ENCODE results near the gene DRC3. TPM values are rescaled to one million over a fixed set of nuclear protein-coding genes. Genes with fewer than 3 reads are reported as not detected.

Gene DRC3
- total and polyA plus RNA-seq, 2 donors (not counting 3 experiments of a cell fraction or from before 2014, with no cell fraction given), result 1.6 to 2.9 TPM

GRCh38 chr17:17934214-17934613 lies 38.4 kb upstream of the DRC3 start:
- ChIA-PET POLR2A (no interaction called here), CTCF (interaction anchor here (1.0 to 2.1 kb wide), 4 partner anchors 11 to 38 kb away, joined by 3 to 6 read pairs (median 4); partner anchors contain the start of genes DRC3 and TOM1L2)
- no peaks in the 10 kb centered on the region for H3K9me1 ChIP-seq (replicated peaks; ENCODE audit: control insufficient read depth, extremely low read depth, insufficient read depth, low read length)
- H2AFZ ChIP-seq (ENCODE audit: low read depth, low read length), result no peak overlapping the region
- H3K4me2 ChIP-seq (ENCODE audit: insufficient read depth, low read length), result no peak overlapping the region
- H3K9ac ChIP-seq (replicated peaks; ENCODE audit: extremely low read depth, insufficient read depth, low read length), result no peak overlapping the region
- no peaks in the 10 kb centered on the region for H3K27me3 ChIP-seq (ENCODE audit: control insufficient read depth in 2 of 2, insufficient read depth in 2 of 2, low read length in 2 of 2)
- no peaks in the 10 kb centered on the region for H3K9me3 ChIP-seq (replicated peaks; ENCODE audit: control insufficient read depth, insufficient read depth, low read length)
- H3K27ac ChIP-seq (ENCODE audit: insufficient read depth, low read depth, low read length), result no peak overlapping the region
- H3K36me3 ChIP-seq (ENCODE audit: control insufficient read depth in 2 of 2, extremely low read depth in 1 of 2, insufficient read depth in 2 of 2, low read length in 2 of 2), result no peaks in the 10 kb centered on the region
- intact Hi-C loops (cut with micrococcal nuclease) (no loop called here), dilution Hi-C loops (cut with MboI; ENCODE audit: extremely low pct_ligation_motif_present, low sequenced_read_pairs) (no loop called here)
- H3K4me3 ChIP-seq (replicated peaks in 1 of 3; ENCODE audit: insufficient read depth in 1 of 3, low read depth in 1 of 3, low read length in 3 of 3), result no peak overlapping the region
- no TSS peak for BruUV-seq (replicated peaks)
- no peak for DNase-seq (ENCODE audit: low read depth, low spot score)
- H3K79me2 ChIP-seq (ENCODE audit: control insufficient read depth, insufficient read depth, low read length), result peaks cover 2% of the 10 kb centered on the region
- no peaks in the 10 kb centered on the region for H4K20me1 ChIP-seq (replicated peaks; ENCODE audit: control insufficient read depth, extremely low read depth, insufficient read depth, low read length)
- no peak for FAIRE-seq
- H3K4me1 ChIP-seq (ENCODE audit: control insufficient read depth, extremely low read depth, insufficient read depth, low read length), result no peaks in the 10 kb centered on the region
- TF ChIP-seq GATA2 (IDR thresholded peaks at IDR 0.05; ENCODE audit: insufficient read depth, insufficient read length, low read depth, low read length) (no peak), EZH2 (IDR thresholded peaks at IDR 0.05; ENCODE audit: borderline replicate concordance, low read depth, low read length, severe bottlenecking) (no peak), JUN (IDR thresholded peaks at IDR 0.05; ENCODE audit: borderline replicate concordance, insufficient read depth, insufficient read length, low read depth) (no peak), MYC (IDR thresholded peaks at IDR 0.05; ENCODE audit: low read depth, low read length) (no peak), CTCF (IDR thresholded peaks at IDR 0.05; ENCODE audit: extremely low read depth in 1 of 2, insufficient read depth in 1 of 2, low read depth in 1 of 2, low read length in 2 of 2) (no peak), POLR2AphosphoS5 (IDR thresholded peaks at IDR 0.05; ENCODE audit: insufficient read depth, low read depth, low read length) (no peak), FOS (IDR thresholded peaks at IDR 0.05; ENCODE audit: borderline replicate concordance, insufficient read depth, low read length) (no peak), POLR2A (IDR thresholded peaks at IDR 0.05; ENCODE audit: low read depth, low read length) (no peak)
- TF ChIP-seq, protein P1, sequence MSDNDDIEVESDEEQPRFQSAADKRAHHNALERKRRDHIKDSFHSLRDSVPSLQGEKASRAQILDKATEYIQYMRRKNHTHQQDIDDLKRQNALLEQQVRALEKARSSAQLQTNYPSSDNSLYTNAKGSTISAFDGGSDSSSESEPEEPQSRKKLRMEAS (IDR thresholded peaks at IDR 0.05; ENCODE audit: insufficient read depth, insufficient read length), result no peak
